IMR-90 (cell line): ENCODE data around the gene KRTAP5-7. TPM values are rescaled to one million over a fixed set of nuclear protein-coding genes. Genes with fewer than 3 reads are reported as not detected.

Experiments used
- ATAC-seq: fragments of 200-7000 bp; cut with Tn5 transposase; 2 replicates; pipeline ENCODE4 v1.9.1; 2020; ENCODE audit warnings: low read depth, mild to moderate bottlenecking, moderate library complexity
- BruUV-seq: library from RNA; stranded (reverse); fragments of 400-500 nt; replicated peaks from 2 replicates; lab custom pipeline; 2021; lab: Mats Ljungman, UMichigan
- CTCF ChIA-PET: fragments of 300-600 bp; formaldehyde crosslinking; extraction: SDS; loops from one replicate; lab custom pipeline; 2021; ENCODE audit warnings: antibody characterized with exemption; lab: Yijun Ruan, JAX
- POLR2A ChIA-PET: fragments of 300-600 bp; sonication (Branson Sonifier 250); formaldehyde crosslinking; loops from one replicate; lab custom pipeline; 2022; ENCODE audit warnings: antibody characterized with exemption; ENCODE audit not compliant: unreplicated experiment; lab: Charles Lee
- DNase-seq: peaks from one replicate; pipeline ENCODE4 v3.0.0; 2013
- H2AFZ ChIP-seq: replicated peaks from 2 replicates; pipeline ENCODE3; 2013; ENCODE audit warnings: low read length, mild to moderate bottlenecking; ENCODE audit not compliant: poor library complexity
- H2AK5ac ChIP-seq: 2 replicates; pipeline ENCODE4 v1.6.1; 2013; ENCODE audit warnings: low read depth, low read length, inconsistent platforms
- H2AK9ac ChIP-seq: replicated peaks from 2 replicates; pipeline ENCODE3; 2013; ENCODE audit warnings: mild to moderate bottlenecking, low read depth, low read length, moderate library complexity; ENCODE audit not compliant: poor library complexity
- H2BK120ac ChIP-seq: 2 replicates; pipeline ENCODE4 v1.6.1; 2013; ENCODE audit warnings: low read depth, low read length, inconsistent platforms
- H2BK15ac ChIP-seq: 3 replicates; pipeline ENCODE4 v1.6.1; 2013; ENCODE audit warnings: low read depth, low read length, inconsistent platforms
- H2BK20ac ChIP-seq: 2 replicates; pipeline ENCODE4 v1.6.1; 2013; ENCODE audit warnings: low read depth, mild to moderate bottlenecking, inconsistent platforms, low read length, moderate library complexity
- H2BK5ac ChIP-seq: 2 replicates; pipeline ENCODE4 v1.6.1; 2013; ENCODE audit warnings: mild to moderate bottlenecking, low read depth, low read length, inconsistent platforms; ENCODE audit not compliant: poor library complexity, severe bottlenecking
- H3K14ac ChIP-seq: replicated peaks from 2 replicates; pipeline ENCODE4 v1.6.1; 2013; ENCODE audit warnings: low read depth, low read length, inconsistent platforms
- H3K18ac ChIP-seq: 2 replicates; pipeline ENCODE4 v1.6.1; 2013; ENCODE audit warnings: low read depth, low read length, control low read depth
- H3K23ac ChIP-seq: 2 replicates; pipeline ENCODE4 v1.6.1; 2013; ENCODE audit warnings: low read depth, low read length, inconsistent platforms
- H3K27ac ChIP-seq: 2 replicates; pipeline ENCODE4 v1.5.1; 2013; ENCODE audit warnings: mild to moderate bottlenecking, control low read depth, low read length; ENCODE audit not compliant: insufficient read depth
- H3K27me3 ChIP-seq: 2 replicates; pipeline ENCODE4 v1.6.1; 2013; ENCODE audit warnings: low read length; ENCODE audit not compliant: control insufficient read depth, insufficient read depth
- H3K36me3 ChIP-seq: 2 replicates; pipeline ENCODE4 v1.6.1; 2013; ENCODE audit warnings: low read length, mixed read lengths; ENCODE audit not compliant: control insufficient read depth, insufficient read depth
- H3K4ac ChIP-seq: 2 replicates; pipeline ENCODE4 v1.6.1; 2013; ENCODE audit warnings: low read depth, low read length, inconsistent platforms
- H3K4me1 ChIP-seq: 2 replicates; pipeline ENCODE4 v1.6.1; 2013; ENCODE audit warnings: low read length, mixed read lengths; ENCODE audit not compliant: control insufficient read depth, insufficient read depth
- H3K4me2 ChIP-seq: 2 replicates; pipeline ENCODE4 v1.6.1; 2013; ENCODE audit warnings: low read depth, mild to moderate bottlenecking, control low read depth, low read length, moderate library complexity
- H3K4me3 ChIP-seq: 2 replicates; pipeline ENCODE4 v1.5.1; 2013; ENCODE audit warnings: low read depth, mild to moderate bottlenecking, control low read depth, low read length, moderate library complexity; ENCODE audit not compliant: insufficient read depth
- H3K56ac ChIP-seq: 2 replicates; pipeline ENCODE4 v1.6.1; 2013; ENCODE audit warnings: low read length, inconsistent platforms; ENCODE audit not compliant: insufficient read depth; ENCODE audit errors: extremely low read depth
- H3K79me1 ChIP-seq, 2 experiments: 2 replicates each; pipeline ENCODE4 v1.6.1; 2013; ENCODE audit warnings: low read length in 2 of 2, inconsistent platforms in 1 of 2, low read depth in 1 of 2
- H3K9ac ChIP-seq: 2 replicates; pipeline ENCODE4 v1.6.1; 2013; ENCODE audit warnings: low read depth, low read length, control low read depth
- H3K9me1 ChIP-seq: 2 replicates; pipeline ENCODE4 v1.6.1; 2013; ENCODE audit warnings: low read length, inconsistent platforms; ENCODE audit not compliant: insufficient read depth
- H3K9me3 ChIP-seq: 2 replicates; pipeline ENCODE4 v1.6.1; 2013; ENCODE audit warnings: low read length; ENCODE audit not compliant: control insufficient read depth, insufficient read depth
- H4K20me1 ChIP-seq: 2 replicates; pipeline ENCODE4 v1.6.1; 2013; ENCODE audit warnings: low read length, inconsistent platforms; ENCODE audit not compliant: insufficient read depth
- H4K5ac ChIP-seq: 2 replicates; pipeline ENCODE4 v1.6.1; 2013; ENCODE audit warnings: mild to moderate bottlenecking, low read depth, low read length, control low read depth
- H4K8ac ChIP-seq, 2 experiments: 2 replicates each; pipeline ENCODE4 v1.6.1; 2013; ENCODE audit warnings: low read depth in 2 of 2, low read length in 2 of 2, control low read depth in 1 of 2, inconsistent platforms in 1 of 2
- H4K91ac ChIP-seq: 2 replicates; pipeline ENCODE4 v1.6.1; 2013; ENCODE audit warnings: low read depth, low read length, inconsistent platforms; ENCODE audit not compliant: insufficient read depth
- FOS ChIP-seq: fragments of 150-350 bp; IDR thresholded peaks from 2 replicates; pipeline ENCODE4 v1.6.1; 2016; ENCODE audit warnings: low read depth, low read length
- MAFK ChIP-seq: IDR thresholded peaks from 2 replicates; pipeline ENCODE4 v1.6.1; 2012; ENCODE audit warnings: low read depth, low read length, improper control_type of control experiment
- MAZ ChIP-seq: IDR thresholded peaks from 2 replicates; pipeline ENCODE4 v1.6.1; 2012; ENCODE audit warnings: low read depth, mild to moderate bottlenecking, low read length, improper control_type of control experiment, moderate library complexity, borderline replicate concordance
- MXI1 ChIP-seq: IDR thresholded peaks from 2 replicates; pipeline ENCODE4 v1.6.1; 2012; ENCODE audit warnings: low read depth, mild to moderate bottlenecking, low read length, moderate library complexity, borderline replicate concordance
- NFE2L2 ChIP-seq: fragments of 150-350 bp; IDR thresholded peaks from 2 replicates; pipeline ENCODE4 v1.6.1; 2016; ENCODE audit warnings: low read depth, mild to moderate bottlenecking, low read length
- USF2 ChIP-seq: fragments of 150-350 bp; IDR thresholded peaks from 2 replicates; pipeline ENCODE4 v1.6.1; 2017; ENCODE audit warnings: mild to moderate bottlenecking, antibody characterized with exemption, low read length, low read depth
- WGBS, 2 experiments: methylation state at CpG; one replicate each; pipeline versions ENCODE4 v1.1.5 to v1.1.7; 2013; ENCODE audit warnings: missing lambda C conversion rate in 2 of 2; ENCODE audit not compliant: insufficient read length in 1 of 2; ENCODE audit errors: extremely low coverage in 2 of 2; 5-methylcytosine and 5-hydroxymethylcytosine counted together
- dilution Hi-C: fragments of 300-500 bp; cut with HindIII; formaldehyde crosslinking; loops from one replicate; pipeline ENCODE4 v1.14.3; 2018; ENCODE audit warnings: low sequenced_read_pairs; ENCODE audit not compliant: unreplicated experiment
- in situ Hi-C: fragments of 300-500 bp; cut with MboI; formaldehyde crosslinking; loops from 3 replicates; pipeline ENCODE4 v1.14.3; 2019; ENCODE audit warnings: low sequenced_read_pairs, inconsistent platforms, mixed read lengths
- intact Hi-C: fragments of 100-400 bp; cut with micrococcal nuclease; formaldehyde crosslinking; loops from 2 replicates; pipeline ENCODE4 v1.10.0; 2022
- polyA plus RNA-seq, 3 experiments: library from polyadenylated mRNA; depleted of rRNA; stranded (reverse); fragments of >200 nt; gene quantifications; 2 replicates each; pipeline ENCODE4 v1.2.3, GENCODE V29; 2012; ENCODE audit warnings: low replicate concordance in 1 of 3
- total RNA-seq: library from RNA; depleted of rRNA; stranded (reverse); fragments of >200 nt; gene quantifications from 2 replicates; pipeline ENCODE4 v1.2.3, GENCODE V29; 2012

Gene KRTAP5-7
- total and polyA plus RNA-seq, 2 of the 4 experiments (the other 2 are of a cell fraction), result not detected

GRCh38 chr11:71482746-71483364 is 44.2 kb upstream of the KRTAP5-7 start:
- Histone ChIP-seq H3K9me1 (peaks cover 15% of the 10 kb centered on the region; the same call in 1 of the 2 replicates), H2BK15ac (no peak overlapping the region), H3K36me3 (peaks cover 73% of the 10 kb centered on the region), H2BK5ac (no peak overlapping the region), H3K4me2 (no peak overlapping the region), H3K23ac (no peak overlapping the region), H3K4me1 (no peaks in the 10 kb centered on the region), H3K56ac (no peak overlapping the region), H4K20me1 (no peaks in the 10 kb centered on the region; the same call in 1 of the 2 replicates), H2AK5ac (no peak overlapping the region), H2AFZ (no peak overlapping the region), H4K8ac (no peak overlapping the region), H4K91ac (no peak overlapping the region), H3K4me3 (no peak overlapping the region), H3K9ac (no peak overlapping the region), H3K18ac (no peak overlapping the region), H2BK120ac (no peak overlapping the region), H3K4ac (no peak overlapping the region), H3K27me3 (no peaks in the 10 kb centered on the region), H3K79me1 (peaks cover 0 to 4% of the 10 kb centered on the region in 2 experiments; a peak in 1 of 4 replicates), H4K5ac (no peak overlapping the region), H3K14ac (no peak overlapping the region), H3K9me3 (no peaks in the 10 kb centered on the region), H3K27ac (no peak overlapping the region), H2AK9ac (no peak overlapping the region), H2BK20ac (no peak overlapping the region)
- WGBS, 2 experiments, result 100% methylated on average over 1 of the region's 13 CpGs; no CpG with 5 or more reads in 1 of the 2 experiments
- TF ChIP-seq MXI1, result no peak
- no peak for TF ChIP-seq NFE2L2
- TF ChIP-seq MAFK, result no peak
- TF ChIP-seq FOS, result no peak
- no peak for TF ChIP-seq MAZ
- no peak for TF ChIP-seq USF2
- CTCF ChIA-PET, result no interaction called here
- no peak for DNase-seq
- dilution Hi-C loops, result no loop called here
- intact Hi-C loops, result no loop called here
- BruUV-seq, result no TSS peak
- POLR2A ChIA-PET, result no interaction called here
- ATAC-seq, result no peak
- in situ Hi-C loops, result no loop called here
